SK-N-SH (cell line): ENCODE measurements around the gene HSPBP1.

Experiments used
- CTCF ChIP-seq: fragments of 200-600 bp; sonication (generic); IDR thresholded peaks from 2 replicates; pipeline ENCODE4 v1.6.1; 2017; ENCODE audit warnings: antibody characterized with exemption, mild to moderate bottlenecking, moderate library complexity
- MAX ChIP-seq: IDR thresholded peaks from 2 replicates; pipeline ENCODE4 v1.4.0; 2012; ENCODE audit warnings: low read depth
- POLR2AphosphoS5 ChIP-seq: IDR thresholded peaks from 2 replicates; pipeline ENCODE4 v1.6.1; 2012; ENCODE audit warnings: low read depth, low read length
- USF2 ChIP-seq: fragments of 150-350 bp; IDR thresholded peaks from 2 replicates; pipeline ENCODE4 v1.6.1; 2017; ENCODE audit warnings: antibody characterized with exemption, low read length, low read depth, borderline replicate concordance

- TF ChIP-seq POLR2AphosphoS5, result no peak
- TF ChIP-seq CTCF, result no peak
- TF ChIP-seq MAX, result no peak
- TF ChIP-seq USF2, result no peak
Observed at GRCh38 chr19:55248704-55249103, 31.2 kb downstream of the HSPBP1 start.
